Body of pancreas (tissue), 4 donors: ENCODE data around the gene RAI1.

Experiments used
- POLR2A ChIP-seq, 3 donors: fragments of 450-650 bp; IDR thresholded peaks; one replicate each; pipeline ENCODE4 v1.6.1; 2016; ENCODE audit warnings: antibody characterized with exemption in 3 of 3, mild to moderate bottlenecking in 2 of 3
- TF ChIP-seq, protein P1 (sequence below), 7 experiments: fragments of 450-650 bp in 4 of 7; fragments of 200-600 bp in 3 of 7; sonication (generic) in 3 of 7; IDR thresholded peaks; one replicate each; pipeline ENCODE4 v1.5.1; 2016 to 2019; ENCODE audit warnings: antibody characterized with exemption in 7 of 7

GRCh38 chr17:17670701-17671305 is 10.5 kb upstream of the RAI1 start:
- TF ChIP-seq, protein P1, sequence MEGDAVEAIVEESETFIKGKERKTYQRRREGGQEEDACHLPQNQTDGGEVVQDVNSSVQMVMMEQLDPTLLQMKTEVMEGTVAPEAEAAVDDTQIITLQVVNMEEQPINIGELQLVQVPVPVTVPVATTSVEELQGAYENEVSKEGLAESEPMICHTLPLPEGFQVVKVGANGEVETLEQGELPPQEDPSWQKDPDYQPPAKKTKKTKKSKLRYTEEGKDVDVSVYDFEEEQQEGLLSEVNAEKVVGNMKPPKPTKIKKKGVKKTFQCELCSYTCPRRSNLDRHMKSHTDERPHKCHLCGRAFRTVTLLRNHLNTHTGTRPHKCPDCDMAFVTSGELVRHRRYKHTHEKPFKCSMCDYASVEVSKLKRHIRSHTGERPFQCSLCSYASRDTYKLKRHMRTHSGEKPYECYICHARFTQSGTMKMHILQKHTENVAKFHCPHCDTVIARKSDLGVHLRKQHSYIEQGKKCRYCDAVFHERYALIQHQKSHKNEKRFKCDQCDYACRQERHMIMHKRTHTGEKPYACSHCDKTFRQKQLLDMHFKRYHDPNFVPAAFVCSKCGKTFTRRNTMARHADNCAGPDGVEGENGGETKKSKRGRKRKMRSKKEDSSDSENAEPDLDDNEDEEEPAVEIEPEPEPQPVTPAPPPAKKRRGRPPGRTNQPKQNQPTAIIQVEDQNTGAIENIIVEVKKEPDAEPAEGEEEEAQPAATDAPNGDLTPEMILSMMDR (IDR thresholded peaks at IDR 0.05): no peak
- no peak for TF ChIP-seq POLR2A (IDR thresholded peaks at IDR 0.05)
